CD4-positive, alpha-beta T cell treated with Interleukin-6 at 100 ng/mL for 8 hours (primary cell): ENCODE results near the gene HEXIM1.
"Not testable (repeated sequence)": the region's sequence is repeated elsewhere in the genome, so short reads cannot be mapped to it uniquely, and the experiment has no call there.

Experiments
- DNase-seq: peaks from one replicate; pipeline ENCODE4 v3.0.0-alpha.2; 2020; ENCODE audit warnings: mixed read lengths, low spot score

Gene HEXIM1

DNA sequence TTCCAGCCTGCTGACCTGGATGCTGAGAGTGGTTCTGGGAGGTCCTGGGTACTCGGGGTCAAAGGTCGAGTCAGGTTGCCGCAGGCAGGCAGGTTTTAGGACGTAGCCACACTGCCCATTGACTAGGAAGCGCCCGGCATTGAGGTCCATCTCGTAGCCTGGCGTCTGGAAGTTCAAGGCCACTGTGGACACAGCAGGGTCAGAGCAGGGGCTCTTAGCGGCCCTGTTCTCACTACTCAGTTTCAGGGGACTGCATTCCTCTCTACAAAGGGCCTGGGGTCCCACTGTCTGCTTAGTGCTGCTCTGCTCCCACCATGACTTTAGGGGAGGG lies 34.9 kb upstream of the HEXIM1 start:
- no peak for DNase-seq

DNA sequence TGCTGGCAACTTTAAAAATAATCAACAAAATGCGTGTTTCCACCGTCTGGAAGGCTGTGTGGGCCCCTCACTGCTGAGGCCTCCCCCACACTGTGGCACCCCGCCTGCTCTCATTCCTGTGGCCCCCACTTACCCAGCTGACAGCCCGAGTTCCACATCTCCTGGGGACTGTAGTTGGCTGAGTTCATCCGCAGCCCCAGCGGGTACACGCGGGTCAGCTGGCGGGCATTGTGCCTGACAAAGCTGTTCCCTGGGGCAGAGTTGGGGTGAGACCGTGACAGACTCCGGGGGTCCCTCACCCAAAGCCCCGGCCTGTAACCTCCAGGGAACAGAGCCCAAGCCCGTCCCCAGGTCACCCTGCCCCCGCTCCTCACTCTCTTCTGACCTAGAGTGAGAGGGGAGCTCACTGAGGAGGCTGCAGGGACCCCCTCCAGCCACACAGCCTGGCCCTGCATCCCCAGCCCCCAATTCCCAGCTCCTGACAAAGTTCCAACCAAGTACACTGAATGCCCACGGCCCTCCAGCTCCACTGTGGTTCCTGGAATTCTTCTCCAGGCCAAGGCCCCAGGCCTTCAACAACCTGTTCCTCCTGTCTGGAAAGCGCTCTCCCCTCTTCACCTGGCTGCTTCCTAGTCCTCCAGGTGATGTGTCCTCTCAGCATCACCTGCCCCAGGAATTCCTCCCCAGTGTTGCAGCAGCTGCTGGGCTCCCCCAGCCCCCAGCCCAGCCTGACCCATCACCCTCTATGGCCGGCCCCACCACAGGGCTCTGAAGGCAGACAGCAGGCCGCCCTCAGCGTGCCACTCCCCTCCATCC lies 34.0 kb upstream of the HEXIM1 start:
- DNase-seq, result no peak

DNA sequence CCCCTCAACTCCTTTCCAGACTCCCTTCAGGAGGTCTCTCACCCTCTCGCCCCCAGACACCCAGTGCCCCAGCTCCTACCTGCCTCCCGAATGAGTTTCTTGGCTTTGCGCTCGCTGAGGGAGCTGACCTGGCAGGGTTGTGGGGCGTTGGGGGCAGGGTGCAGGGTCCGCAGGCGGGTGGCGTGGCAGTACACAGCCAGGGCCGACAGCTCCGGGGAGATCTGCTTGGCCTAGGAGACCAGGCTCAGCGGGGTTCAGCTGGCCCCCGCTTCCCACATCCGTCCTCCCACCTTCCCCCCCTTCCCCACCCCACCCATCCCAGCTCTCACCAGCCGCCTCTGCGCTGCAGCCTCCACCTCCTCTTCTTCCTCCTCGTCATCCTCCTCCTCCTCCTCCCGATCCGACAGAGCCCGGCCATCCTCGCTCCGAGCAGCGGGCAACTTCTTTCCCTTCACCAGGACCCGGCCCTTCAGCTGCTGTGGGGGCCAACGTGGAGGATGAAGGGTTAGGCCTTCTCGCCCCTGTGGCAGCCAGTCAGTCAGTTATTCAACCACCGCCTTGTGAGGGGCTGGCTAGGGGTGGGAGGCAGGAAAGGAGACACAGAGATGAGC lies 33.2 kb upstream of the HEXIM1 start:
- no peak for DNase-seq

DNA sequence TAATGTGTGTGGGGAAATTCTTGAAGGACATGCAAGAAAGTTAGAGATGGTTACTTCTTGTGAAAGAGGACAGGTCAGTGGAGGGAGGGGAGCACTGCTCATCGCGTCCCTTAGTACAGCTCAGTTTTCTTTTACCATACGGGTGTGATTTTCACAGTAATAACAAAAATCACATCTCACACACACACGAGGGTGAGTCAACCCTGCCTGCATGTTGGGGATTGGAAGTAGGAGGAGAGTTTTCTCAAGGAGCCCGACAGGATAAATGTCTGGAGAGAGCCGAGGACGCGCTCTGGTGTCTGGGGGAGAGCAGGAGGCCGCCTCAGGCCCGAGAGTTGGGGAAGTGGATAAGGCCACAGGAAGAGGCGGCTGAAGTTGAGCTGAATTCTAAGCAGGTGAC lies 32.4 kb upstream of the HEXIM1 start:
- no peak for DNase-seq

DNA sequence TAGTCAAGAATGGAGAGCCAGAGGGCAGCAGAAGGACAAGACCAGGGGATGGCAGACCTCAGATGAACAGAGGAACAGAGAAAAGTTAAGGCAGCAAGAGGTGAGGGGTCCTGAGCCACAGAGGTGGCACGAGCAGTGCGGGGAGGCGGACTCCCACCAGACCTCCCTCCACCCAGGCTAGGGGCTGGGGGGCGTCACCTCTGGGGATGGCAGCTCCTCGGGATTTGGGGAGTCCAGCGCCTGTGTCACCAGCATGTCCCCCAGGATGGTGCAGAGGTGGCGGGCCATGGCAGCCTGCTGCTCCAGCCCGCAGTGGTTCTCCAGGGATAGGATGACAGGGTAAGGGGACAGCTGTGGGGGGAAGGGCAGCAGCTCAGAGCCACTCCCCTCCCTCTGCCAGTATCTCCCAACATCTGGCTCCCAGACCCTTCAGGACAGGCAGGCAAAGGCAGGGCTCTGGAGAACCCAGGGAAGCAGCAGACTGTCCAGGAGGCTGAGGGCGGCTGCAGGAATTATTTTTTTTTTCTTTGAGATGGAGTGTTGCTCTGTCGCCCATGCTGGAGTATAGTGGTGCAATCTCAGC lies 31.8 kb upstream of the HEXIM1 start:
- no peak for DNase-seq

DNA sequence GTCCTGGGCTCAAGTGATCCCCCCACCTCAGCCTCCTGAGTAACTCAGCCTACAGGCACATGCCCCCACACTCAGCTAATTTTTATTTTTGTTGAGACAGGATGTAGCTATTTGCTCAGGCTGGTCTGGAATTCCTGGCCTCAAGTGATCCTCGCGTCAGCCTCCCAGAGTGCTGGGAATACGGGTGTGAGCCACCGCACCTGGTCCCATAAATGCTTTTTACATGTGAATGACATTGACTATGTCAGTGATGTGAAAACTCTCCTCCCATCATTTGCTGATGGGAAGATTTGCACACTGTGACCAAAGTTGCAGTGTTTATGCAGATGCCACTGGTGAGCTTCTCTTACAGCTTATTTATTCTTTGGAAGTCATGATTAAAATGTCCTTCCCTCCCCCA lies 30.9 kb upstream of the HEXIM1 start:
- no peak for DNase-seq

DNA sequence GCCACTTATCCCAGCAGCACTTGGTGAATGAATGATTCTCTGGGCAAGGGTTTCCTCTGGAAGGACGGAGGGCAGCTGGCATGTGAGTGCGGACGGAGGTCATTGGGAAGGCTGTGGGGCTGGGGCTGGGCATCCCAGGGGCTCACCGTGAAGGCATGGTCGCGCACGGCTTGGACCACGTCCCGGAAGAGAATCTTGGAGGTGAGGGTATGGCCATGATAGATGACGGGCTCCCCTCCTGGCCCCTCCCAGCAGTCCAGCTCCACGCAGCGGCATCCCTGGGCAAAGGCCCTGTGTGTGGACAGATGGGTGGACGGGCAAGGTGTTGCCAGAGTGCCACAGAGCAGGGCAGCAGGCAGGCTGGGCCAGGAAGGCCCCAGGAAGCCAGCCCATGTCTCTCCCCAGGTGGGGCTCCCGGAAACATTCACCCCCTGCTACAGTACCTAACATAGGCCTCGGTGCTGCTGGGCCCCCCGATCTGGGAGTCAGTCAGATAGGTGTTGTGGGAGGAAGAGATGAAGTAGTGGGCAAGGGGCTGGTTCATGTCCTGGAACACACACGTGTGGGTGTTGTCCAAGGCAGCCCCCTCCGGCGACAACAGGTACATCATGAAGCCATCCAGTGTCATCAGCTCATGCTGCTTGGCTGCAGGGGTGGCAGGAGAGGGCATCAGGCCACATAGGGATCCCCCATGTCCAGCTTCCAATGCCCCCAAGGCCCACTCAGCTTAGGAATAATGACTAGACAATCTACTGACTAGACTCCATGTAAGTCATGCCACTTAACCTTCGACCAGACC lies 30.2 kb upstream of the HEXIM1 start:
- no peak for DNase-seq

DNA sequence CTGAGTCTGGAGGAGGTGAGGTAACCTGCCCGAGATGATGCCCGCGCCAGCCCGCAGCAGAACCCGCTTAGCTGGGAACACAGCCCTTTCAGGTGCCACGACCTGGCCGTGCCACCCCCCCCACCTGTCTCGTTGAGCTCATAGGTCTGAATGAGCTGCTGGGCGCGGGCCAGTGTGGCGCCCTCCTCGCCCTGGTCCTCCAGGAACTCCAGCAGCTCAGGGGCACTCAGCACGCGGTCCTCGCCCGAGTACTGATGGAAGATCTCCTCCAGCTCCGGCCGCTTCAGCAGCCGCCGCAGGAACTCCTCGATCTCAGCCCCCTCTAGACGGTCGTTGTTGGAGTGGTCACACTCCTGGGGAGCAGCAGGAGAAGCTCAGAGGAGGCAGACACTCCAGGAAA lies 29.6 kb upstream of the HEXIM1 start:
- no peak for DNase-seq

DNA sequence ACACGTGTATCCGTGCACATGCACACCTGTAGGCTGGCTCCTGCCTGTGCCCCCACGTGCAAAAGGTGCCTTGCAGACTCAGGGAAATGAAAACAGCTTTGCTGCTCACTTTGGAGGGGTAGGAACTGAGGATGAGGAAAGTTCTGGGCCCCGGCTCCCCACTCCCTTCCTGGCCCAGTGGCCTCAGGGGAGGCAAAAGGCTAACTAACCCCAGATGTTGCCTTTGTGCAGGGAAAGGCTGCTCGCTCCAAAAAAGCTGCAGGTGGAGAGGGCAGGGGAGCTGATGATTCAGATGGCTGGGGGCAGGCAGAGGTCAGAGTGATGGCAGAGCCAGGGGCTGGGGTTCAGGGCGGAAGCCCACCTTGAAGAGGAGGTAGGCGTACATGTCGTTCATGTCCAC lies 28.3 kb upstream of the HEXIM1 start:
- DNase-seq, result no peak

DNA sequence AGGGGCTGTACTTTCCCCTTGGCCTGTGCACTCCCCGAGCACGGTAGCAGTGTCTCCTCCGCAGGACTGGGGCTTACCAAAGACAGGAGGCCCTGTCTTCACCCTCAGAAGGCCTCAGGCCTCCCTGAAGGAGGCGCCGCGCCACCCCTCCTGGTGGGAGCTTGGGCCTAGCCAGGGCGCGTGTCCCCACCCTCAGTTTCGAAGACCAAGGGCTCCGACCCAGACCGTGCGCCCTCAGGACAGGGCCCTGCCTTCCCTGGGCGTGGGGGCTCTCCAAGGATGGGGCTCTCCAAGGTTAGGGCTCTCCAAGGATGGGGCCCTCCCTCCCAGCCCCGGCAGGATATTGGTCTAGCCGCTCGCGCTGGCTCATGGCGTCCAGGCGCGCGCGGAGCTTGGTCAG lies 27.7 kb upstream of the HEXIM1 start:
- DNase-seq, result no peak

DNA sequence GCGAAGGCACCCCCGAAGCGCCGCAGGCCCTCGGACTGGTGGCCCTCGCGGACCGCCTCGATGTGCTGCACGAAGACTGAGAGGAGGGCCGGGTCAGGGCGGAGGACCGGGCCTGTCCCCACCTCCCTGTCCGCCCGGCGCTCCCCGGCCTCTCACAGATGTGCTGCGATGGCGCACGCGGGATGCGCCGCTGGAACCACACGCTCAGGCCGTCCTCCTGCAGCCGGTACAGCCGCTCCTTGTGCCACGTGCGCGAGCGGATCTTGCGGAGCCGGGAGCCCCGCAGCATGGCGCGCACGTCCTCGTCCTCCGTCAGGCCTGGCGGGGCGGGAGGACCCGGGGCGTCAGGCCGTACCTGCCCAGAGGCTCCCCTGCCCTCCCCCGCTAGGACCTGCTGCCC lies 27.2 kb upstream of the HEXIM1 start:
- DNase-seq, result no peak

DNA sequence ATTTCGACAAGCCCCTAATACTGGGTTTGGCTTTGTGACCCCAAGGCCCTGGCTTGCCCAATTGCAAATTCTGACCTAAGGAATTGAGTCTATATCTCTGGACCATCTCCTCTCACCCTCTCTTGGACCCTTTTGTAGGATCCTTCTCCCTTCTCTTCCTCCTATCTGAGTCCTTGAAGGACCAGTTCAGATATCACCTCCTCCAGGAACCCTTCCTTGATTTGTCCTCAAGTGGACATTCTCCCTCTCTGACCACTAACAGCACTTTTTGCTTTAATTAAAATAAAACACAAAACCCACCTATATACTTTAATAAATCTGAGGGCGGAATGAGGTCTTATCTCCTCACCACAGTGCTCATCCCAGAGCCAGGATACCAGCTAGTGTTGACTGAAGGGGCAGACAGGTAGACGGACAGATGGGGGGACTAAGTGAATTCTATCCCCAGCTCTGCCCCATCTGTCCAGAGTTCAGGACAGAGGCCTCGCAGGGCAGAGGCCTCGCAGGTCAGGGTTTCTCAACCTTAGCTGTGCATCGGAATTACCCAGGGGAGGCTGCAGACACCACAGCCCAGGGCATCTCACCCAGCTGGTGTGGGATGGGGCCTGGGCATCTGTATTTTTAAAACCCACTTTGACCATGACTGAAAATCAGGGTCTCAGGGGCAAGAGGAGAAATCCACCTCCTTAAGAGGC lies 25.1 kb upstream of the HEXIM1 start:
- no peak for DNase-seq

DNA sequence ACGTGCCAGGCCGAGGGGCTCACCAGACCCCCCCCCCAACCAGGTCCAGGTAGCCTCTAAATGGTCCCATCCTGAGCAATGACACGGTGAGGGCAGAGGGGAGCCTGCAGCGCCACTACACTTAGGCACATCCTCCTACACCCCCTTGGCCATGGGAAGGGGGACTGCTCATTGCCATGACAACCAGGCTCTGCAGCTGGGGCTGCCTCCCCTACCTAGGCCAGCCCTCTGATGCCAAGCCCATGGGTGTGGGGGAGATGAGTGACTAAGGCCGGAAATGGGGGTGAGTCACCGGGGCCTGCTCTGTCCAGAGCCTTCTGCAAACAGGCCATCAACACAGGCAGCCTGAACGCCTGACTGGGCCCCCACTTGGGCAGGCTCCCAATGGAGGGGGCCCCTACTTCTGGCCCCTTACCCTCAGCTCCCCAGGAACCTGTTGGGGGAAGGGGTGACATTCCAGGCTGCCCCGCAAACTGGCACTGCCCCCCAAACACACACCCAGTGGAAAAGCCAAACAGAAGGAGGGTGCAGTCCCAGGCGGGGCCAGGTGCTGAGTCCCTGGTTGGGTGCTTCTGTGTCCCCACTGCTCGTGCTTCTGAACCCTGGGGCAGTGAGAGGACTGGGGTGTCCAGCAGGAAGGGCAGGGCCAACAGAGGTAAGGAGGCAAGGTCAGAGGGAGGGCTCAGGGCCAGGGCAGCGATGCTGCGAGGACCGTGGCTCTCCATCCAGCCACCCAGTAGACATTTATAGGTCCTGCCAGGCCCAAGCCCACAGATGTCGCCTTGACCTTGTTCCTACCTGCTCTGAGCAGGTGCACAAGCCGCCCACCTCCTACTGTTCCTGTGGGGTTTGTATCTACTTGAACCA lies 24.1 kb upstream of the HEXIM1 start:
- DNase-seq, result peak; percentile 40

DNA sequence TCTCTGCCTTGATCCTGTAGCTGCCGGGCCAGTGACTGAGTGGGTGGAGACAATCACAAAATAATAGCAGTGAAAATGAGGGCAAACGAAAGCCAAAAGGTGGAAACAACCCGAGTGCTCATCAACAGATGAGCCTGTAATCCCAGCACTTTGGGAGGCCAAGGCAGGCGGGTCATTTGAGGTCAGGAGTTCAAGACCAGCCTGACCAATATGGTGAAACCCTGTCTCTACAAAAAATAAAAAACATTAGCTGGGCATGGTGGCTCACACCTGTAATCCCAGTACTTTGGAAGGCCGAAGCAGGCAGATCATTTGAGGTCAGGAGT lies 23.5 kb upstream of the HEXIM1 start:
- not testable (repeated sequence) for DNase-seq

DNA sequence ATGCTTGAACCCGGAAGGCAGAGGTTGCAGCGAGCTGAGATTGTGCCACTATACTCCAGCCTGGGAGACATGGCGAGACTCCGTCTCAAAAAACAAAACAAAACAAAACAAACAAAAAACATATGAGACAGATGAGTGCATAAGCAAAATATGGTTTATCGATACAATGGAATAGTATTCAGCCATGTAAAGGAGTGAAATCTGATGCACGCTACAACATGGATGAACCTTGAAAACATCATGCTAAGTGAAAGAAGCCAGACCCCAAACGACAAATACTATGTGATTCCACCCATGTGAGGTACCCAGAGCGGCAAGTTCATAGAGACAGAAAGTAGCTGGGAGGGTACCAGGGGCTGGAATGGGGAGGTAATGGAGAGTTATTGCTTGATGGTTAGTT lies 22.8 kb upstream of the HEXIM1 start:
- DNase-seq, result no peak

DNA sequence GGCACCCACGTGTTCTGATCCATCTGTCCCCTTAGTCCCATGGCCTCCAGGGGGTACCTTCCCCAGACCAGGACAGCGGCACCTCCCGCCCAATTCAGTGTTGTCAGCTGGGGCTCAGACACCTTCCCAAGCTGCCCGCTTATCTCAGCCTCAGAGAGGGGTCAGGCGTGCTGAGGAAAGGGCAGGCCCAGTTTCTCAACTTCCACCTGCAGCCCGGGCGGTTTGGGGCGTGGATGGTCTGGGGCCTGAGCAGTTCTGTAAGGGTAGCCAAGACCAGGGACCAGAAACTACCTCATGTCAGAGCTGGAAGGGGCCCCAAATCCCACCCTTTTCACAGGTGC lies 21.1 kb upstream of the HEXIM1 start:
- DNase-seq, result no peak

DNA sequence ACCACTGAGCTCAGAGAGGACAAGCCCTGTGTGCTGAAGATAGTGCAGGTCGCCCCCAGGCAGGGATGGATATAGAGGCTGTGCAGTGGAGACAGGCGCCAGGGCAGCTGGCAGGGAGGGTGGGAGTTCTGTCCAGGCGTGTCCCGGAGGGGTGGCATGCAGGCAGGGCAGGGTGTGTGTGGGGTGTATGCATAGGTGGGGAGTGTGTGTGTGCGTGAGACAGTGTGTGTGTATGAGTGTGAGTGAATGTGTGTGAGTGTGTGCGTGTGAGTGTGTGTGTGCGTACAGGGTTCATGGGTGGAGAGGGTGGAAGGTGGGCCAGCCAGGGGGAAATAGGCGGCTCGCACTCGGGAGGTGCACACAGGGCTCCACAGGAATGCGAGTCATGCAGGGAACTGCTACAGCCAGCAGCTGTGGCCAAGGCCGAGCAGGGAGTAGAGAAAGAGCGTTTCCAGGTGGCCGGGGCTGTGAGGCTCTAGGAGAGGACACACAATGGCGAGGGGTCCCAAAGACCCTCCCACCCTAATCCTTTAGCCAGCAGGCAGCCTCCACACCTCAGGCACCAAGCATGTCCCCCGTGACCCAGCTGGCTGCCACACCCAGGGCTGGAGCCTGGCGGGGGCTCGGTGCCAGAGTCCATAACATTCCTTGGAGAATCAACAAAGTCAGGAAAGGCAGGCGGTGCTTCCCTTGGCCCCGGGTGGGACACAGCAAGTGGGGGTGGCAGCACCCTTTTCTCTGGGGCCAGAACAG lies 20.6 kb upstream of the HEXIM1 start:
- DNase-seq, result no peak

DNA sequence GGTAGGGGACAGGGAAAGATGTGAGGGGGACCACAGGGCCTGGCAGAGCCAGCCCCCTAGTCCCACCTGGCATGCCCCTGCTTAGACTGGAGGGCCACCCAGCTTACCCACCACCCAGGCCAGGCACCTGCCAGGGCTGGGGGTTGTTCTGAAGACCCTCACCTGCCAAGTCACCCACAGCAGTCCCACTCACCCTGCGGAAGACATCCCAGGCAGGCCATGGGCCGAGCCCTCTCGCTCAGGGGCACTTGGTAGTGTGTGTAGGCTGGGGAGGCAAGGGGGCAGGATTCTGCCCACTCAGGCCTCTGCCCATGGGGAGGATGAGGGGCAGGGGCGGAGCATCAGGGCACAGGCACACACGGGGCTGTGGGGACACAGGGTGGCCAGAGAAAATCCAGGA lies 19.9 kb upstream of the HEXIM1 start:
- DNase-seq, result no peak

DNA sequence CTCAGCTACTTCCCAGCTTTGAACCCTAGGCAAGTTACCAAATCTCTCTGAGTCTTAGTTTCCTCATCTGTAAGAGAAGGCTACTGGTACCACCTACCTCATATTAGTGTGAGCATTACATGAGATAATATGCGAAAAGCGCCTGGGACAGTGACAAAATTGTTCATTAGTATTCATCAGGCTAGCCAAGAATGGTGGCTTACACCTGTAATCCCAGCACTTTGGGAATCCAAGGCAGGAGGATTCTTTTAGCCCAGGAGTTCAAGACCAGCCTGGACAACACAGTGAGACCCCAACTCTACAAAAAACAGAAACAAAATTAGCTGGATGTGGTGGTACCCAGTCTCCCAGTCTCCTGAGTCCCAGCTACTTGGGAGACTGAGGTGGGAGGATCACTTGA lies 19.3 kb upstream of the HEXIM1 start:
- DNase-seq, result no peak

DNA sequence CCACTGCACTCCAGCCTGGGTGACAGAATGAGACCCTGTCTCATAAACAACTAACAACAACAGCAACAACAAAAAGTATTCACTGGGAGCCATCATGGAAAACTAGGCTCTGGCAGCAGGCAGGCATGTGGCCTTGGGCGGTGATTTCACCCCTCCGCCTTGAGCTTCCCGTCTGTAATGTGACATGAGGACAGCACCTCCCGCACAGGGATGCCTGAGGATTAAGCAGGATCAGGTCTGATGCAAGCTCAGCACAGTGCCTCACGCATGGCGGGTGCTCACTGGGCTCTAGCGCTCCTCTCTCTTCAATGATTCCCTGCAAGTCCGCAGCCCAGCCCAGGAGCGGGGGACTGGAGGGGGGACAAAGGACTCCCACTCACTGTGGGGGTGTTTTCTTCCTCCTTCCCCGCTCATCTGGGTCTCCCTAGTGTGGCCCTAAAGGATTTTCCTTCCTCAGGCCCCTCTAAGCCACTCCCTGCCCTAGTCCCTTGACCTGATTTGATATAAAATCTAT lies 18.8 kb upstream of the HEXIM1 start:
- no peak for DNase-seq
